GM18951 (cell line): Measurements from ENCODE around the gene HEXD.
"Not testable (repeated sequence)": the region's sequence is repeated elsewhere in the genome, so short reads cannot be mapped to it uniquely, and the experiment has no call there.

Experiments used
- POLR2A ChIP-seq: IDR thresholded peaks from 4 replicates; pipeline ENCODE4 v1.6.1; 2011; ENCODE audit warnings: mild to moderate bottlenecking; ENCODE audit not compliant: insufficient read length, insufficient read depth; ENCODE audit errors: extremely low read depth
- in situ Hi-C: fragments of 300-500 bp; cut with MboI; formaldehyde crosslinking; loops from one replicate; pipeline ENCODE4 v1.12.0; 2022; ENCODE audit warnings: low sequenced_read_pairs, mixed read lengths, inconsistent platforms; ENCODE audit not compliant: unreplicated experiment

The HEXD gene

GRCh38 chr17:82449131-82449882, 31.2 kb downstream of the HEXD start:
- peak; percentile 81 for TF ChIP-seq POLR2A
- in situ Hi-C loops, result no loop called here

DNA sequence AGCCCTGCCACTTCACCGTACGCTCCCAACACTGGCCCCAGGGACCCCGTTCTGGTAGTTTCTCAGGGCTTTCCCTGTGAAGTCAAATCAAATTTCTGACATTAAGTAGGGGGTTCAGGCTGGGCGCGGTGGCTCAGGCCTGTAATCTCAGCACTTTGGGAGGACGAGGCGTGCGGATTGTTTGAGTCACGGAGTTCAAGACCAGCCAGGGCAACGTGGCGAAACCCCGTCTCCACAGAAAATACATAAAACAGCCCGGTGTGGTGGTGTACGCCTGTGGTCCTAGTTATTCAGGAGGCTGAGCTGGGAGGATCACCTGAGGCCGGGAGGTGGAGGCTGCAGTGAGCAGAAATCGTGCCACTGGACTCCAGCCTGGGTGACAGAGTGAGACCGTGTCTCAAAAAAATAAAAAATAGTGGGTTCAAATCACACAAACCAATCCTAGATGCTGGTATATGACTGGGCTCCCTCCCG, 31.8 kb downstream of the HEXD start:
- in situ Hi-C loops, result no loop called here
- no peak for TF ChIP-seq POLR2A

- in situ Hi-C loops, result no loop called here
These were observed 32.4 kb downstream of the HEXD start, which contains the start of gene CYBC1 for GRCh38 chr17:82450357-82451106. Gene CYBC1 (minus strand): TSS chr17:82450752. CDS start chr17:82449254, 1,498 bp downstream.

GRCh38 chr17:82452162-82452561, 34.0 kb downstream of the HEXD start:
- in situ Hi-C loops, result no loop called here
- TF ChIP-seq POLR2A, result no peak

More at GRCh38 chr17:82450357-82451106, 32.4 kb downstream of the HEXD start, which contains the start of gene CYBC1:
- TF ChIP-seq POLR2A, result peak; percentile 92

GRCh38 chr17:82453151-82453550, 35.0 kb downstream of the HEXD start:
- in situ Hi-C loops, result not testable (repeated sequence)

DNA sequence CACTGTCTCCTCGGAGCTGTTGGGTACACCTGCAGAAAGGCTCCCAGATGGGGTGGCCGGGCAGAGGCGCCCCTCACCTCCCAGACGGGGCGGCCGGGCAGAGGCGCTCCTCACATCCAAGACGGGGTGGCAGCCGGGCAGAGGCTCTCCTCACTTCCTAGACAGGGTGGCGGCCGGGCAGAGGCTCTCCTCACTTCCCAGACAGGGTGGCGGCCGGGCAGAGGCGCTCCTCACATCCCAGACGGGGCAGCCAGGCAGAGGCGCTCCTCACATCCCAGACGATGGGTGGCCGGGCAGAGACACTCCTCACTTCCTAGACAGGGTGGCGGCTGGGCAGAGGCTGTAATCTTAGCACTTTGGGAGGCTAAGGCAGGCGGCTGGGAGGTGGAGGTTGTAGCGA, 35.6 kb downstream of the HEXD start:
- in situ Hi-C loops, result not testable (repeated sequence)

- in situ Hi-C loops, result no loop called here
- TF ChIP-seq POLR2A, result no peak
These were observed 39.2 kb downstream of the HEXD start for GRCh38 chr17:82457073-82457928.

DNA sequence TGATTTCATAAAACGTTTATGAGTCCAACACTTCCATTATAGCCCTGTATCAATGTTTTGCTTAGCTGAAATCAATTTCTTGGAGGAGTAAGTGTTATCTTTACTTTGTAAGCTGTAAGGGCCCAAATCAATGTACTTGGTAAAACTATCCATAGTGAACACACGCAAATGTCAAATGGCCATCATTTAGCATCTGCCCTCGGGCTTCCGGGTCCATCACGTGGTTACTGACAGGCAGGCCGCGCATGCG, 39.7 kb downstream of the HEXD start:
- no peak for TF ChIP-seq POLR2A
- in situ Hi-C loops, result no loop called here

DNA sequence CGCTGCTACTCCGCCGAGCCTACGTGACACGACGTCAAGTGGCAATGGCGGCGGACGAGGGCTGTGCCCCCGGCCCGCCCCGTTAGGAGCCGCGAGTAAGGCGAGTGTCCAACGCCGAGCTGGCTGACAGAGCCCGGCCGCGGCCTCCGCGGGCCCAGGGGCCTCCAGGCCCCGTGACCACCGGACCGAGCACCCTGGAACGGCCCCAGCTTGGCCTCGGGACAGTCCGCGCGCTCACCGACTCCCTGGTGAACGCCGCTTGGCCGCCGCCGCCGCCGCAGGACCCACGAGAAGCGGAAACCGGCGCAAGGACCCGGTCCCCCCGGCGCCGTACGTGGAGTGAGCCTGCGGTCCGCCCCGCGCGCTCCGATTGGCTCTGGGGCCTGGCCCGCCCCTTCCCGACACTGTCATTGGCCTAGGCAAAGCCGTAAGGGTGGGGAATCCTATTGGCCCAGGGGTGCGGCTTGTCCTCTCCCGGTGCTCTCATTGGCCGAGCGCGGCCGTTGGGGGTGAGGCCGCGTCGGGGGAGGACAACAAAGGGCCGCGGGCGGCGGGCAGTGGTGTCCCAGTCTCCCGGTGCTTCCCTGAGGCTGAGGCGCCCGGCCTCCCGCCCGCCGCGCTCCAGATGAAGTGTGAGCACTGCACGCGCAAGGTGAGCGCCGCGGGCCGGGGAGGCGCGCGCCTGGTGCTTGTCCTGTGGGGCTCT, 40.2 kb downstream of the HEXD start, which contains the start of gene NARF:
NARF (plus strand) TSS at position 563 of the 706 bp plus-strand sequence; CDS start at position 626, 63 bp downstream.
- in situ Hi-C loops, result no loop called here

GRCh38 chr17:82458885-82459424, 40.8 kb downstream of the HEXD start:
- in situ Hi-C loops, result no loop called here
- no peak for TF ChIP-seq POLR2A

More for the DNA sequence above, 40.2 kb downstream of the HEXD start, which contains the start of gene NARF:
- peak; percentile 93 for TF ChIP-seq POLR2A

DNA sequence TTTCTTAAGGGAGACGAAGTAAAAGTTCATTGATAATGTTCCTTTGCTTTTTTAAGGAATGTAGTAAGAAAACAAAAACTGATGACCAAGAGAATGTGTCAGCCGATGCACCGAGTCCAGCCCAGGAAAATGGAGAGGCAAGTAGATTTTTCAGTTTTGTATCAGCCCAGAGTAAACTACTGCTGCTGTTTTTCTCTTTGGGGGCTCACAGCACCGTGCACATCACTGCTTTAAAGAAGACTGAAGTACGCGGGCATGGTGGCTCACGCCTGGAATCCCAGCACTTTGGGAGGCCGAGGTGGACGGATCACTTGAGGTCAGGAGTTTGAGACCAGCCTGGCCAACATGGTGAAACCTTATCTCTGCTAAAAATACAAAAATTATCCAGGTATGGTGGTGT, 41.8 kb downstream of the HEXD start:
- in situ Hi-C loops, result not testable (repeated sequence)

DNA sequence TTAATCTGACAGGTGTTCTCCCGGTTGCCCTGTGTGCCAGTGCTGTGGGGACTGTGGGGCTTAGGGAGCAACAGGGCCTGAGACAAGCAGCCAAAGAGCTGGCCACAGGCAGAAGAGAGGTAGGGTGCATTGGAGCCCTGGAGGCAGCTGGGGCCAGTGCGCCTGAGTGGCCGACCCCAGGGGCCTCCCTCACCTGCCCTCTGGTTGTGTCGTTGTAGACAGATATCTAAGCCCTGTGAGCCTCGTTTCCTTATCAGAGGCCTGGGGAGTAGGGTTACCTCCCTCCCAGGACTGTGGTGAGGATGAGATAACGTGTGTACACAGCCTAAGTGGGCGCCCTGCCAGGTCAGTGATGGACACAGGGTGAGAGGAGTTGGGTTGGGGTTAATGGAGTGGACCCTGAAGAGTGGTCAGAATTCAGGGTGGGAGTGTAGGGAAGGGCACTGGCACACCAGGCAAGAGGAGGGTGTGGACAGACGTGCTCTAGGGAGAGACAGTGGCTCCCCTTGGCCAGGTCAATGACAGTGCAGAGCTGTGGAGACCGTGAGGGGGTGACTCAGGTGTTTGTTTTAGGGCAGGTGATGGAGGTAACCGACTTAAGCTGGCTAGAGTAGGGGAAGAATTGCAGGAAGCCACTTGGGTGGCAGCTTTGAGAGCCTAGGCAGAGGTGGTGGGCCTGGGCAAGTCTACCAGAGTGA, 43.8 kb downstream of the HEXD start:
- in situ Hi-C loops, result no loop called here
- no peak for TF ChIP-seq POLR2A
